Iris pigment epithelial cell (primary cell): ENCODE results near the gene PIP5K1B.

Experiments
- DNase-seq: peaks from one replicate; pipeline ENCODE4 v3.0.0-alpha.2; 2011; ENCODE audit warnings: low read depth

Gene PIP5K1B

GRCh38 chr9:68738358-68738757, 33.3 kb downstream of the PIP5K1B start:
- DNase-seq = no peak

GRCh38 chr9:68739621-68740174, 34.7 kb downstream of the PIP5K1B start:
- DNase-seq = no peak

GRCh38 chr9:68740561-68740960, 35.5 kb downstream of the PIP5K1B start:
- no peak for DNase-seq

DNA sequence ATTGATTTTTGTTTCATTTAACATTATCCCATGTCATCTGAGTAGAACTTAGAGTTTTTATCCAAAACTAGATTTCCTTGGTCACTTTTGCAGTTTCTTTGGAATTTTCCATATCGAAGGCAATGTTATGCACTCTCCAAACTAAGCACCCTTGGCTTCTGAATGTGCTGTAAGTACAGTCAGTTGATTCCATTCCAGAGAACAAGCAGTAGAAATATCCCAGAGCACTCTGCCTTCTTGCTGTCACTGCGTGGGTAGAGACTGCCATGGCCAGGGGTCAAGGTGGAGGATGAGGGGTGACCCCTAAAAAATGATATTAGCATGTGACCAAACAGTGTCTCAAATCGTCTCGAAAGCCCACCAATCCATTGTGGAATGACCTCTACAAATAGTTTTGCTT, 36.2 kb downstream of the PIP5K1B start:
- no peak for DNase-seq

GRCh38 chr9:68741704-68742332, 36.8 kb downstream of the PIP5K1B start:
- no peak for DNase-seq

DNA sequence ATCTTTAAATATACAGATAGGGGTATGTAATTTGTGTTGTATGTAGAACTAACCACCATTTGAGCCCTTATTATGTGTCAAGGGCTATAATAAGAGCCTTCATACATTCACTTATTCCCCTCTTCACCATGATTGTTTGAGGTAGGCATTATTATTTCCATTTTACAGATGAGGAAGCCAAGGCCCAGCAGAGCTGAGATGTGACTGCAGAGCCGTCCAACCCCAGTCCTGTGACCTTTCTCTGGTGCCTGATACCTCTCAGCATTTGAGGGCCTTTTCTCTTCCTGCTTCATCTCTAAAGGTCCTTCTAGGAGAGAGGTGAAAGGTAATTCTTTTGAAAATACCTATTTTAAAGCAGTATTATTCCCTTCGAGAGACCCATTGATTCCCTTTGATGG, 37.3 kb downstream of the PIP5K1B start:
- DNase-seq = no peak

- no peak for DNase-seq
Measured at GRCh38 chr9:68744426-68744825, 39.4 kb downstream of the PIP5K1B start.

GRCh38 chr9:68746525-68746924, 41.5 kb downstream of the PIP5K1B start:
- no peak for DNase-seq

GRCh38 chr9:68747043-68747533, 42.0 kb downstream of the PIP5K1B start:
- DNase-seq = no peak

DNA sequence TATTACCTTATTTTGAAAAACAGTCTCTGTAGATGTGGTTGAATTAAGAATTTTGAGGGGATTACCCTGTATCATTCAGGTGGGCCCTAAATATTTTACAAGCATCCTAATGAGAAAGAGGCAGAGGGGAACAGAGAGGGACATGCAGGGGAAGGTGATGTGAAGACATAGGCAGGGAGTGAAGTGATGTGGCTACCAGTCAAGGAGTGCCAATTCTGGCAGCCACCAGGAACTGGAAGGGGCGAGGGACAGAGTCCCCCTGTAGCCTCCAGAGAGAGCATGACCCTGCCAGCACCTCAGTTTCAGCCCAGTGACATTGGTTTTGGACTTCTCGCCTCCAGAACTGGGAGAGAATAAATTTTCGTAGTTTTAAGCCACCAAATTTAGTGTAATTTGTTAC, 44.1 kb downstream of the PIP5K1B start:
- DNase-seq = no peak

- no peak for DNase-seq
Measured at GRCh38 chr9:68749579-68750159, 44.6 kb downstream of the PIP5K1B start.

- no peak for DNase-seq
Measured at GRCh38 chr9:68750255-68750654, 45.2 kb downstream of the PIP5K1B start.

- DNase-seq = no peak
Measured at GRCh38 chr9:68750786-68751185, 45.7 kb downstream of the PIP5K1B start.

DNA sequence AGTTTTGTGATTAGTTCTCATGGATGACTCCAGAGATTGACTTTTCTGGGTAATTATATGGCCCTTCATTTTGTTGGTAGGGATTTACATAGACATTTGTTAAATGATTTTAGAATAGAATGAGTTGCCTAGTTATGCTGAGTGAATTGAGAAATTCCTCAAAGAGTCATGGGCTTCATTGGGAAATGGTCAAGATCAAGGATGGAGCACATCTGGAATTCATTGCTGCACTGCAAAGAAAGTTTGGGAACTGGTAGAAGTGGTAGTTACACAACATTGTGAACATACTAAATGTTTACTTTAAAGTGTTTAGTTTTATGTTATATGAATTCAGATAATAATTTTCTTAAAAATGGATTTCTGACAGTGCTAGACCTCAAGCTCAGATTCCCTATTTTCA, 46.5 kb downstream of the PIP5K1B start:
- DNase-seq = no peak

- no peak for DNase-seq
Measured at GRCh38 chr9:68755051-68755450, 50.0 kb downstream of the PIP5K1B start.

DNA sequence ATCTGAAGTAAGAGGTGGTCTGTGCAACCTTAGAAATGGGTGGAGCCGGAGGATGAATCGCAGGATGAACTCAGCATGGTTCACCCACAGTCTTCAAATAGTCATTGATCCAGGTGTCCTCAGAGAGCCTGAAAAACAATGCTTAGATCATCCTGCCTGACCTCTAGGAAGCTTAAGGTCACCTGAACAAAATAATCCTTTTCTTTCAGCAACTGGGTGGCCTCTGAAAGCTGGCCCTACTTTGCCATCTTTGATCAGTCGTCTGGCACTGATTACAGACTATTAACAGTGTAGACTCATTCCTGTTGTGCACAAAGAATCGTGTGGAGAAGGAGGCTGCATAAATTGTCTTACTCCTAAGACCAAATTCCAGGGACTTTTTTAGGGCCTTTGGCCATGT, 50.7 kb downstream of the PIP5K1B start:
- DNase-seq = no peak

GRCh38 chr9:68759981-68760673, 55.1 kb downstream of the PIP5K1B start:
- DNase-seq = no peak

GRCh38 chr9:68760674-68761333, 55.8 kb downstream of the PIP5K1B start:
- no peak for DNase-seq

- DNase-seq = no peak
Measured at GRCh38 chr9:68762570-68762969, 57.5 kb downstream of the PIP5K1B start.

DNA sequence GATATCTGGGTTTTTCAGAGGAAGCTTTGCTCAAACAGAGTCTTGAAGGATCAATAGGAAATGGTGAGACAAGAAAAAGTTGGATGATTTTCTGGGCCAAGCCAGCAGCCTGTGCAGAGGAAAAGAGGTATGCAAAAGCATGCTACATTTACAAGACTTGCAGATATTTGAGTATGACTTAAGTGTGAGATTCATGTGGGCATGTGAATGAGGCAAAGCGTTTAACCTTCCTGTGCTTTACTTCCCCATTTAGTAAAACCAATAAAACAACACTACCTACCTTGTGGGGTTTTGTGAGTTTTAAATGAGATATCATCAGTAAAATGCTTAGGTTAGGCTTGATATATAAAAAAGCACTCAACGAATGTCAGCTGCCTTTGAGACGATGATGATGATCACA, 58.1 kb downstream of the PIP5K1B start:
- no peak for DNase-seq

GRCh38 chr9:68768619-68769018, 63.6 kb downstream of the PIP5K1B start:
- DNase-seq = no peak

- DNase-seq = no peak
Measured at GRCh38 chr9:68769852-68770251, 64.8 kb downstream of the PIP5K1B start.

- no peak for DNase-seq
Measured at GRCh38 chr9:68771376-68771775, 66.3 kb downstream of the PIP5K1B start.
